ENCODE measurements around the gene ERC2. TPM values are rescaled to one million over a fixed set of nuclear protein-coding genes. Genes with fewer than 3 reads are reported as not detected.

ERC2 gene
- total RNA-seq, 1 experiment from 2014 or later = 0.59 TPM

- DNase-seq (ENCODE audit: low read depth) = peak; percentile 69
Measured at GRCh38 chr3:56125358-56126005, 342.8 kb downstream of the ERC2 start.

DNA sequence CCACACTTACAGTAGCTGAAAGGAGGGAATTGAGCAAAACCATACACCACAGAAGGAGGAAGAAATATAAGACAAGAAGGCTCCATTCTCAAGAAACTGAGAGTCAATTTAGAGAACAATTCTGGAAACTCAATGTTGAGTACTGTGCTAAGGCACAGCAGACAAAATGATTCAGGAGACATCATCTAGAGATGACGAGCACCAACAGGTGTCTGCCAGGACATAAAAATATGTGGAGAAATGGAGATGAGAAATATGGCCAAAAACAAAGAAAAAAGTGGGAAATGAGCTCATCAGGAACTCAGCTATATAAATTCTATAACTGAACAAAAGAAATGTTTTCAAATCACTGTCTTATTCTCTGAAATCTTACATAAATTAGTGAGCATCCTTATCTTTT, 343.7 kb downstream of the ERC2 start:
- DNase-seq (ENCODE audit: low read depth) = no peak

- no peak for DNase-seq (ENCODE audit: low read depth)
Measured at GRCh38 chr3:56123487-56123886, 344.8 kb downstream of the ERC2 start.

- DNase-seq (ENCODE audit: low read depth) = no peak
Measured at GRCh38 chr3:56122911-56123310, 345.4 kb downstream of the ERC2 start.

DNA sequence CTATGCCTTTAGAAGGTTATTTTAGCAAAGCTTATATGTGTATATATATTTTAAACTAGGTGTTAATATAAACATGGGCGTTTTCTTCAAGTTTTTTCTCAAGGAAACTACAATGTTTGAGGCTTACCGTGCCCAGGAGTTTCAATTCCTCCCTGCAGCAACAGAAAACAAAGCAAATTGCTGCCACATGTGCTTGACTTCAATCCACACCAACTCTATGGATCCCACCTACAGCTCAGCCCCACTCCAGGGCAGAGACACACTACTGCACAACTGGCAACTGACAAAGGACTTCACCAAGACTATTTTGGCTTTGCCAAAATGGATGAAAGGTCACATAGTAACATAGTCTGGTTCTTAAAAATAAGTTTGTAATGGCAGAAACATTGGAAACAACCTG, 346.6 kb downstream of the ERC2 start:
- DNase-seq (ENCODE audit: low read depth) = no peak

DNA sequence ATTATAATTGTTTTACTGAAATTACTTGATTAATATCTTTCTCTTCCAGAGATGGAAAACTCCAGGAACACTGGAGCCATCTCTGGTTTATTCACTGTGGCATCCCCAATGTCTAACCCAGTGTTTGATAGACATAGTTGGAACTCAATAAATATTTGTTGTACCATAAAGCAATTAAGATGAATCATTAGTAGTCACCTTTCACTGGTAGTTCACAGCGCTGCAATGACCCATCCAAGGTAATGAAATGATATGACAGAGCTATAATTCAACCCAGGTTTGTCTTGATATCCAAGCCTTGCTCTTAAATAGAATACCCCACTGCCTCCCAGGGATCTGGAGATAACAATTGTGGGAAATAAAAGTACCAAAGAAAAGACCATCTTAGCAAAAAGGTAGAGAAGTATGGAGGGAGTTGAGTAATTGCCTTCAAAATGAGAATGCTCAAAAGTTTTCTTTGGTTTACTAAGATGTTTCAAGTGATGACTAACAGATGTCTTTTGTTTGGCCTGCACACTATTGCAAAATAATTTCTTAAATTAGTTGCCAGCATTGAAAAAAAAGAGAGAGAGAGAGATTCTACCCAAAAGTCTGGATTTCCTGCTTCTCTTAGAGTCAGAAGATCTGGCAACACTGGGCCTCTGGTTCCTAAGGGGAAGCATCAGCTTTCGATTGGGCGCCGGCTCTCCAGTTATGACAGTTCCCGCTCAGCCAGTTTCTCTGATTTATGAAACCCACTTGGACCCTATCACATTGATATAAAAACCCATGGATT, 348.5 kb downstream of the ERC2 start:
- DNase-seq (ENCODE audit: low read depth) = peak; percentile 31

DNA sequence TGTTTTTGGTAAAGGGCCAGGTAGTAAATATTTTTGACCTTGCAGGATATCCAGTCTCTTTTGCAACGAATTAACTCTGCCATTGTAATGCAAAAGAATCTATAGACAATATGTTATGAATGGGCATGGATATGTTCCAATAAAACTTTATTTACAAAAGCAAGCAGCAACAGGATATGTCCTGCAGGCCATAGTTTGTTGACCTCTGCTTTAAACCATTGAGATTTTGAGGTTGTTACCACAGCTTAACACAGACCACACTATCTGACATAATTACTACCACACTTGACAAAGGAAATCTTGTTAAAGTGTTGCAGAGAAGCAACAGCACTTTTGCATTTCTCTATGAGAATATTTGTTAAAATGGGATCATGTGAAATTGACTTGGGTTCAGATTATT, 349.3 kb downstream of the ERC2 start:
- DNase-seq (ENCODE audit: low read depth) = no peak

DNA sequence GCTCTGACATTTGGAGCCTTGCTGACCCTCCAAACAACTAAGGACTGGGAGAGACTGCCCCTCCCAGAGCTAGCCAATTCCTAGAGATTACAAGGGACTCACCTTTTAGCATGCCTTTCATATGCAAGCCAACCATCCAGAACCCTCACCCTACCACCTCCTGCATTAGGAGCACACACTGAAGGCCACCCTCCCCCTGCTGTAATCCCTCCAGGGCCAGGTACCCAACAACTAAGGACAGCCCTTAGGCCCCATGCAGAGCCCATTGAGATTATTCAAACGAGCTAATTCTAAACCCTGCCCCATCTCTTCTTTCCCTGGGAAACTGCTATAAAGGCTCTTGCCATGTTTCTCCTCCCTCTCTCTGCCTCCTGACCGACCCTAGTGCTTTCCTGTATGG, 352.6 kb downstream of the ERC2 start:
- DNase-seq (ENCODE audit: low read depth) = no peak

DNA sequence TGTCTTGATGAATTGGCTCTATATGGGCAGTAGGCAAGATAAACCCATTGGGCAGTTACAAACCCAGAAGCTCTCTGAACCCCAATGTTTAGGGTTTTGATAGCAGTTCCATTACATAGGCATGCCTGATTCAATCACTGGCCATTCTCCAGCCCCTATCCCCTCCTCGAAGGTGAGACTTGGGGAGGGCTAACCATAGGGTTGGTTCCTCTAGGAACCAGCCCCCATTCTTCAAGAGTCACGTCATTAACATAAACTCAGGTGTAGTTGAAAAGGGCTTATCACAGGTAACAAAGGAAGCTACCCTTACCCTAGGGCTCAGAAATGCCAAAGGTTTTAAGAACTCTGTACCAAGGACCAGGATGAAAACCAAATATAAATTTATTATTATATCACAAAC, 353.1 kb downstream of the ERC2 start:
- no peak for DNase-seq (ENCODE audit: low read depth)

- no peak for DNase-seq (ENCODE audit: low read depth)
Measured at GRCh38 chr3:56113908-56114307, 354.4 kb downstream of the ERC2 start.

DNA sequence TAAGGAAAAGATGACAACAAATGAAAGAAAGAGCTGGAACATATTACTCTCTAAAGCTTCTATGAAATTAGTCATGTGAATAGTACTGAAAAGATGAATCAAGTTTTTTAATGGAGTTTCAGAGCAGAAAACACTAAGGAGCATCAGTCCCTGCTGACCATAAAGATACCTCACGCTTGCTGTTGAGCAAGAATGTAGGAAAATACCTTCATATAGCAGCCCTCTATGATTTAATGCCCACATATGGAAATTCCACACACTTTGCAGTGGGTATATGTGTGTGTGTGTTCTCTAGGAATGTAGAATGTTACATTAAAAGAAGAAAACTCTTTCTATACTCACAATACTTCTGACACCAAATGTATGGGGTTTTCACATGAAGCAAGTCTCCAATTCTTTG, 355.0 kb downstream of the ERC2 start:
- no peak for DNase-seq (ENCODE audit: low read depth)

DNA sequence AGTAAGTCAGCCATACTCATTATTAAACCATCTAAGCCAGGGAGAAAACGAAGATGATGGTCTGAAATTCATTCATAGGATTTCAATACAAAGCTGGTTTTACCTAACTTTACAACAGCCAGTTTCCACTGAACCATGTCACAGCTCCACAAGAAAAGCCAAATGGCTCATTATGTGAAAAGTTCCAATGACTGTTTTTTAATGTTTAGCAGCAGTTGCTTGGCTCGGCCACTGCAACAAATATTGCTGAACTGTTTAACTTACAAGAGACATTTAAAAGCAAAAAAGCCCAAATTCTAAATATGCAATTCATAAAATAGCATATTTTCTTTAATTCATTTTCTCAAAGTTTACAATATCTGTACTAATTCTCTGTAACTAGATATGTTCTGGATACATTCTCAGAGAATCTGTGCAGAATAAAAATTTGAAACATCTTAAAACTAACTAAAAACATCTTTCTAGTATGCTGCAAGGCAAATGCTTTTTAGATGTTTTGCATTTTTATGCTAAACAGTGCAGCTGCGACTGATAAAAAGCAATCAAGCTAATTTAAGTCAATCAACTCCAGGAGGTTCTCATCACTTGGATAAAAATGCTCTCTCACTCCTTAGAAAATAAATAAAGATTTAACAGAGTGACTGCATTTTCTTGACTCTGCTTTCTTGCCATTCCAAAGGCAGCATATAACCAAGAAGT, 356.5 kb downstream of the ERC2 start:
- no peak for DNase-seq (ENCODE audit: low read depth)

- no peak for DNase-seq (ENCODE audit: low read depth)
Measured at GRCh38 chr3:56110886-56111285, 357.4 kb downstream of the ERC2 start.

DNA sequence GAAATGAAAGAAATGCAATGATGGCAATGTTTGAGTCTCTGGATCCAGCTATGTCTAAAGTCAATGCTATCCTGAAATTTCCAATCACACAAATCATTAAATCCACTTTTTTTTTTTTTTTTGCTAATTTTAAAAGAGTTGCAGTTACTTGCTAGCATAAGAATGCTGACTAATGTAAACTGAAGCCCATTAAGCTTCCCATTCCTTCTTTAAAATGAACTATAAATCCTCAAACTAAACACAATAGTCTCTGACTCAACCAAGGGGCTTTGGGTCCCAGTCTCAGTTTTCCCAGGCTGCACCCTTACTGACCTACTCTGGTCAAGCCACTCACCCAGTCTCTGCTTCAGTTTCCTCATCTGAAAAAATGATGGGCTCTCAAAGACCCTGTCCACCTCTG, 361.1 kb downstream of the ERC2 start:
- DNase-seq (ENCODE audit: low read depth) = no peak

DNA sequence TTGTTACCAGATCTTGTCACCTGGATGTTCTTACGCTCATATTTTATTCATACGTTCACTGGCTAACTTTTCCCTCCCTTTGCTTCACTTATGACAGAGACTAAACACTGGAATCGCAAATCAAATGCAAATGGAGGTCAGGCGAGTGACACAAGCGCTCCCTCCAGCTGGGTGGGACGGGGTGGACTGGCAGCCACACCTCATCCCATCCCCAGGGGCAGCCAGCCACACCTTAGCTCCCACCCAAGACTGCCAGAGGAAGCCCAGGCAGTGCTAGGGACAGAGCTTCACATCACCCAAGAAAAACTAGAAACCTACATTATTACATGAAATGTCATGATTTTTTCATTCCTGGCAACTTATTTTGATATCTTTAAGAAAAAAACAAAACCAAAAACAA, 366.2 kb downstream of the ERC2 start:
- no peak for DNase-seq (ENCODE audit: low read depth)

DNA sequence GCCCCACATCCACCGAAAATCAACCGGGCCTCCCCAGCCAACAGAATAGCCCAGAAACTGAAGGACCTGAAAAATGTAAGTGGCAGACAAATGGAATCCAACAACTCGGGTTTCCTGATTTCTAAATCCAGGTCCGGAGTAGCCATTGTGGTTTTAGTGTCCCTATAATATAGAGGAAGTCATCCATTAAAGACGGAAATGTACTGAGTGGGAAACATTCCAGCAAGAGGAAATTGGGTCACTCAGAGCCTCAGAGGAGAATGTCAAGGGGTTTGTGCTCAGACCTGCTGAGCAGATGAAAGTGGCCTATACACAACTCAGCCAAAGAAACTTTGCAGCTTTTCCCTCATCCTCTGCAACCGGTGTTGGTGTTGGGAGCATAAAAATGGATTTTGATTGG, 366.7 kb downstream of the ERC2 start:
- no peak for DNase-seq (ENCODE audit: low read depth)

DNA sequence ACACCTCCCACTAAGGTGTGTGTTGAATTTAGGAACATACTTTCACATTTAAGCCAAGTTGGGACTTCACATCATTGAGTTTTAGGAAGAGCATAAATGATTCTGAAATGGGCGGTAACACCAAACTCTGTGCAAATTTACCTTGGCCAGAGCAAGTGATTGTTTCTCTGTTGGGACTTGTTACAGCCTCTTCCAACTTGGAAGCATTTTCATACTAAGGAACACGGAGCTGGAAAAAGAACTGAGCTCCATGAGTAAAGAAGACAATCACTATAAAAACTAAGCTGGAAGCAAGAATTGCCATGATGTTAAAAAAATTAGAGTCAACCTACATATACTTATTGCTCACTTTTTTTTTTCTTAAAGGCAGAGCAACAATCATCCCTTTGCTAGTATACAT, 371.3 kb downstream of the ERC2 start:
- no peak for DNase-seq (ENCODE audit: low read depth)

GRCh38 chr3:56094170-56094569, 374.1 kb downstream of the ERC2 start:
- no peak for DNase-seq (ENCODE audit: low read depth)

DNA sequence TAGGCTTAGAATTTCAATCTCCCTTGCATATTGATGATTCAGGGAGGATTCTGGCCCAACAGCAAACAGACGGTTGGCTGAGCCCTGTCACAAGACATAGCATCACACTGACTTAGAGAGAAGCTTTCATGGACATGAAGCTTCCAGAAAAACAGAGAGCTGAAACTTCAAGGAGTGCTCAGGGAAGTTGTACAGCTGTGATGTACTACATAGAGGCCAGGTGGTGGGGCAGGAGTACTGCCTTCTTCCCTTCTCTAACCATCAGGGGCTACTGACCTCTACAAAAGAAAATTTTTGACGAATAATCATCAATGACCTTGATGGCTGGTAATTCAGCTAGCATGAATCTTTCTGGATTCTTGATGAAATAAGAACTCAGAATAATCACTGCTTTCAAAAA, 378.5 kb downstream of the ERC2 start:
- no peak for DNase-seq (ENCODE audit: low read depth)

GRCh38 chr3:56087451-56088053, 380.7 kb downstream of the ERC2 start:
- no peak for DNase-seq (ENCODE audit: low read depth)

DNA sequence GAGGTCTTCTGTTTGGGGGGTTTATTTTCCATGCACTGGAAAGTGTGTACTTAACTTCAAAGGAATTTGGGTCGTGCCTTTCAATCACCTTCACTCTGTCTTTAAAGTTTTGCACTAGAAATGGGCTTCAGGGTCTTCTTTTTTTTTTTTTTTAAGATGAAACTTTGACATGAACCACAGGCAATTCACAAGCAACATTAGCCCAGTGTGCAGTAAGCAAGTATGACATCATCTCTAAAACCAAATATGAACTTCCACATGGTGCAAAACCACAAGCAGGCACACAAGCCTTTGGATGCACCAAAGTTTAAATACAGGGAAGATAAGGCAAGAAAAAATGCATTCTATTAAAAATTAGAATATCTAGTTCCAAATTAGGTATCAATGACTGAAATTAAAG, 381.9 kb downstream of the ERC2 start:
- no peak for DNase-seq (ENCODE audit: low read depth)

GRCh38 chr3:56081246-56081645, 387.0 kb downstream of the ERC2 start:
- DNase-seq (ENCODE audit: low read depth) = no peak
